HL-60 (cell line): Measurements from ENCODE around the gene ZMAT5.

Source experiments
- CTCF ChIP-seq: IDR thresholded peaks from one replicate; pipeline ENCODE4 v1.5.1; 2011; ENCODE audit warnings: low read length, control low read depth, inconsistent platforms; ENCODE audit not compliant: insufficient read depth
- POLR2AphosphoS5 ChIP-seq: IDR thresholded peaks from 2 replicates; pipeline ENCODE4 v1.6.1; 2012; ENCODE audit warnings: low read depth

- TF ChIP-seq CTCF, result no peak
- TF ChIP-seq POLR2AphosphoS5, result no peak
These were observed 63.1 kb downstream of the ZMAT5 start for GRCh38 chr22:29703569-29704195.
